ENCODE results near the gene BRI3BP.

Gene BRI3BP

GRCh38 chr12:125068391-125068790 is 74.9 kb downstream of the BRI3BP start:
- Histone ChIP-seq H3K27ac (replicated peaks) (no peak overlapping the region), H3K27me3 (ENCODE audit: insufficient read depth, poor library complexity, severe bottlenecking) (no peaks in the 10 kb centered on the region), H3K4me3 (replicated peaks; ENCODE audit: insufficient read depth, low read length) (no peak overlapping the region)
- no peak for DNase-seq (ENCODE audit: low read depth in 1 of 2, low spot score in 1 of 2)
- TF ChIP-seq CTCF (IDR thresholded peaks at IDR 0.05; ENCODE audit: insufficient read depth, low read length) (no peak), SPI1 (IDR thresholded peaks at IDR 0.05; ENCODE audit: borderline replicate concordance, low read depth) (no peak), REST (IDR thresholded peaks at IDR 0.05; ENCODE audit: insufficient replicate concordance, low read depth) (no peak), POLR2AphosphoS5 (IDR thresholded peaks at IDR 0.05; ENCODE audit: low read depth) (no peak), GABPA (IDR thresholded peaks at IDR 0.05; ENCODE audit: low read depth) (no peak)

- Histone ChIP-seq H3K27ac (replicated peaks) (no peak overlapping the region), H3K4me3 (replicated peaks; ENCODE audit: insufficient read depth, low read length) (no peak overlapping the region), H3K27me3 (ENCODE audit: insufficient read depth, poor library complexity, severe bottlenecking) (no peaks in the 10 kb centered on the region)
- TF ChIP-seq GABPA (IDR thresholded peaks at IDR 0.05; ENCODE audit: low read depth) (no peak), CTCF (IDR thresholded peaks at IDR 0.05; ENCODE audit: insufficient read depth, low read length) (no peak), SPI1 (IDR thresholded peaks at IDR 0.05; ENCODE audit: borderline replicate concordance, low read depth) (no peak), POLR2AphosphoS5 (IDR thresholded peaks at IDR 0.05; ENCODE audit: low read depth) (no peak), REST (IDR thresholded peaks at IDR 0.05; ENCODE audit: insufficient replicate concordance, low read depth) (no peak)
- DNase-seq (ENCODE audit: low read depth in 1 of 2, low spot score in 1 of 2) = no peak
These were observed 76.2 kb downstream of the BRI3BP start for GRCh38 chr12:125069616-125070015.

- TF ChIP-seq POLR2AphosphoS5 (IDR thresholded peaks at IDR 0.05; ENCODE audit: low read depth) (no peak), REST (IDR thresholded peaks at IDR 0.05; ENCODE audit: insufficient replicate concordance, low read depth) (no peak), GABPA (IDR thresholded peaks at IDR 0.05; ENCODE audit: low read depth) (no peak), CTCF (IDR thresholded peaks at IDR 0.05; ENCODE audit: insufficient read depth, low read length) (no peak), SPI1 (IDR thresholded peaks at IDR 0.05; ENCODE audit: borderline replicate concordance, low read depth) (no peak)
- Histone ChIP-seq H3K27me3 (ENCODE audit: insufficient read depth, poor library complexity, severe bottlenecking) (no peaks in the 10 kb centered on the region), H3K27ac (replicated peaks) (no peak overlapping the region), H3K4me3 (replicated peaks; ENCODE audit: insufficient read depth, low read length) (no peak overlapping the region)
- DNase-seq (ENCODE audit: low read depth in 1 of 2, low spot score in 1 of 2) = no peak
These were observed 76.7 kb downstream of the BRI3BP start for GRCh38 chr12:125070112-125070511.

All from HL-60 (cell line).